ENCODE data around the gene PLCB3. TPM values are rescaled to one million over a fixed set of nuclear protein-coding genes. Genes with fewer than 3 reads are reported as not detected.

Gene PLCB3
- total and polyA plus RNA-seq, 2 of the 13 experiments (the other 11 are each of a cell fraction or from before 2014, with no cell fraction given), result 7.5 to 13.8 TPM

GRCh38 chr11:64235437-64236161, 15.7 kb upstream of the PLCB3 start:
- Histone ChIP-seq H4K20me1 (ENCODE audit: insufficient read depth, low read length) (no peaks in the 10 kb centered on the region), H3K27ac (ENCODE audit: extremely low read length, insufficient read depth, low read length) (no peak overlapping the region), H3K4me1 (ENCODE audit: insufficient read depth, low read length) (peaks cover 74% of the 10 kb centered on the region), H3K4me2 (ENCODE audit: low read depth, low read length) (peak overlapping the region; percentile 76), H2AFZ (ENCODE audit: low read length) (no peak overlapping the region), H3K9me3 (ENCODE audit: low read length) (no peaks in the 10 kb centered on the region), H3K27me3 (ENCODE audit: control insufficient read depth in 1 of 2, insufficient read depth in 2 of 2, low read length in 2 of 2) (no peaks in the 10 kb centered on the region; a peak in 1 of 5 replicates), H3K9ac (ENCODE audit: insufficient read depth, low read depth, low read length) (peak overlapping the region; percentile 58; the same call in 1 of the 2 replicates), H3K79me2 (ENCODE audit: insufficient read depth, low read length) (peaks cover 3% of the 10 kb centered on the region), H3K4me3 (replicated peaks in 1 of 3; ENCODE audit: insufficient read depth in 1 of 3, low read depth in 2 of 3, low read length in 3 of 3) (peak overlapping the region; percentile 60 to 80 (median 76)), H3K36me3 (replicated peaks in 1 of 2; ENCODE audit: control insufficient read depth in 1 of 2, insufficient read depth in 2 of 2, low read length in 2 of 2) (no peaks in the 10 kb centered on the region; a peak in 1 of 5 replicates)
- intact Hi-C loops (cut with micrococcal nuclease; ENCODE audit: unreplicated experiment) (no loop called here), in situ Hi-C loops (cut with HindIII; ENCODE audit: extremely low pct_ligation_motif_present, low pct_unique_long_range_greater_than_20kb) (no loop called here)
- WGBS (ENCODE audit: low lambda C conversion rate), result 78% methylated on average over 1 of the region's 12 CpGs
- ChIA-PET CTCF (ENCODE audit: low intra/inter-chr PET ratio, low total read pairs) (no interaction called here), POLR2A (interaction anchor here (1.6 to 2.3 kb wide), 2 partner anchors 9 to 10 kb away, joined by 7 to 27 read pairs; partner anchors contain the start of genes NUDT22 and TRPT1)
- FAIRE-seq (no peak), DNase-seq (ENCODE audit: low spot score) (no peak), ATAC-seq (no peak)
- TF ChIP-seq MAX (IDR thresholded peaks at IDR 0.05), result peak; percentile 3; the same call in 1 of the 2 replicates
- TF ChIP-seq HNRNPL (IDR thresholded peaks at IDR 0.05; ENCODE audit: low read depth, low read length), result 0 out of 2 replicates have a peak, but pooled peaks have one; percentile 29
- TF ChIP-seq ZNF878 (CRISPR knock-in tag; IDR thresholded peaks at IDR 0.05), result no peak
- peak; percentile 93 for TF ChIP-seq ZNF629 (CRISPR knock-in tag; conservative IDR thresholded peaks at IDR 0.05)
- peak; percentile 84 for TF ChIP-seq ZMYM3 (CRISPR knock-in tag; IDR thresholded peaks at IDR 0.05)
- 0 out of 2 replicates have a peak, but pooled peaks have one; percentile 1 for TF ChIP-seq PHF8 (CRISPR knock-in tag; IDR thresholded peaks at IDR 0.05)
- TF ChIP-seq ZIK1 (CRISPR knock-in tag; IDR thresholded peaks at IDR 0.05; ENCODE audit: borderline replicate concordance, low read depth), result 0 out of 2 replicates have a peak, but pooled peaks have one; percentile 54
- TF ChIP-seq ZNF407 (CRISPR knock-in tag; IDR thresholded peaks at IDR 0.05; ENCODE audit: not compliant biosample characterization), result no peak
- 0 out of 2 replicates have a peak, but pooled peaks have one; percentile 51 for TF ChIP-seq KDM1A (CRISPR knock-in tag; IDR thresholded peaks at IDR 0.05)
- TF ChIP-seq KAT2B (IDR thresholded peaks at IDR 0.05; ENCODE audit: borderline replicate concordance, low read depth, low read length), result no peak
- no peak for TF ChIP-seq ZNF17 (CRISPR knock-in tag; IDR thresholded peaks at IDR 0.05)
- BruUV-seq (replicated peaks), result TSS peak; percentile 45
